Measurements from ENCODE around the gene CCDC57.
"Not testable (repeated sequence)": the region's sequence is repeated elsewhere in the genome, so short reads cannot be mapped to it uniquely, and the experiment has no call there.

The CCDC57 gene

GRCh38 chr17:82212331-82213250, at the start of gene CCDC57:
CCDC57 (minus strand) TSS chr17:82212842; CDS start chr17:82201944, 10,898 bp downstream.
- DNase-seq (ENCODE audit: low read depth, low spot score): peak; percentile 43

- DNase-seq (ENCODE audit: low read depth, low spot score): no peak
These were observed 49.7 kb upstream of the CCDC57 start for GRCh38 chr17:82262344-82262743.

GRCh38 chr17:82259972-82260961, 47.6 kb upstream of the CCDC57 start:
- DNase-seq (ENCODE audit: low read depth, low spot score): not testable (repeated sequence)

GRCh38 chr17:82258555-82258954, 45.9 kb upstream of the CCDC57 start:
- no peak for DNase-seq (ENCODE audit: low read depth, low spot score)

- peak; percentile 37 for DNase-seq (ENCODE audit: low read depth, low spot score)
These were observed 44.8 kb upstream of the CCDC57 start for GRCh38 chr17:82257473-82257872.

GRCh38 chr17:82256242-82256885, 43.7 kb upstream of the CCDC57 start:
- no peak for DNase-seq (ENCODE audit: low read depth, low spot score)

GRCh38 chr17:82255402-82255972, 42.8 kb upstream of the CCDC57 start:
- DNase-seq (ENCODE audit: low read depth, low spot score): no peak

- not testable (repeated sequence) for DNase-seq (ENCODE audit: low read depth, low spot score)
These were observed 42.1 kb upstream of the CCDC57 start for GRCh38 chr17:82254746-82255145.

GRCh38 chr17:82254096-82254495, 41.5 kb upstream of the CCDC57 start:
- DNase-seq (ENCODE audit: low read depth, low spot score): not testable (repeated sequence)

DNA sequence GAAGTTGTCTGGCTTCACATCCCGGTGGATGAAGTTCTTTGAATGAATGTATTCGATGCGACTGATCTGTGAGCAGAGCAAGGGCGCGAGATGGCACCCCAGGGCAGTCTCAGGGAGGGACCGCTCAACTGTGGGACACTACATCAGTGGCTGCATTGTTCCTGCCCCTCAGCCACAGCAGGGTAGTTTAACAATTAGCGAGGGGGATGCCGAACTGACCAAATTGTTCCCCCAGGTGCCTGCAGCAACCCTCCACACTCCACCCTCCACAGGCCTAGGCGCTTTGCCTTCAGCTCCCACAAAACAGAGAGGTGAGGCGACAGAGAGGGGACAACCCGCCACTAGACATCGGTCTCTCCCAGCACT, 40.5 kb upstream of the CCDC57 start:
- DNase-seq (ENCODE audit: low read depth, low spot score): no peak

GRCh38 chr17:82252511-82253178, 40.0 kb upstream of the CCDC57 start:
- DNase-seq (ENCODE audit: low read depth, low spot score): no peak

- no peak for DNase-seq (ENCODE audit: low read depth, low spot score)
These were observed 38.3 kb upstream of the CCDC57 start for GRCh38 chr17:82250868-82251500.

DNA sequence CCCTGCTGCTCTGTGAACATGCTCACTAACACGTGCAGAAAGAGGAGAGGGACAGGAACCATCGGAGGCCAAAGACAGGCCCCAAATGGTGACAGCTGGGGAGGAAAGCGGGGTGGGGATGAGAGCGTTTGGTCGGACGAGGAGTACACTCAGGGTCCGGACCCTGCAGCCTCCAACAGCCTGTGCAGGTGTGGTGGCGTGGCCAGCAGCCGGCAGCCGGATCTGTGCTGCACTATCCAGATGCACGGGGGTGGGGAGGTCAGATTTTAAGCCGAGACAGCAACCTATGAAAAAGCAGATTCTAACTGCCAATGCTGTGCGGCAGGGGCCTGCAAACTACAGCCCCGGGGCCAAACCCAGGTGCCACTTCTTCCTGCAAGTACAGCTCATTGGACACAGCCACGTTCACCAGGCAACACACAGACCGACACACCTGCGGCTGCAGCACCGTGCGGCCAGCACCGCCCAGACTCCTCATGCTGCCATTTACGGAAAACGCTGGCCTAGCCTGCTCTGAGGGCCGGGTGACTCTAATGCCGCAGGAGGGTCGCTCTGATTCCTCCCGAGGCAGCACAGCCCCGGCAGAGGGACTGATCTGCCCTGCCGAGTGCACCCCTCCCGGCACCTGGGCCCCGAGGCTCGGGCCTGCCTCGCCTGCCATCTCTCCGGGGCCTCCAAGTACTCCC, 37.4 kb upstream of the CCDC57 start:
- DNase-seq (ENCODE audit: low read depth, low spot score): no peak

DNA sequence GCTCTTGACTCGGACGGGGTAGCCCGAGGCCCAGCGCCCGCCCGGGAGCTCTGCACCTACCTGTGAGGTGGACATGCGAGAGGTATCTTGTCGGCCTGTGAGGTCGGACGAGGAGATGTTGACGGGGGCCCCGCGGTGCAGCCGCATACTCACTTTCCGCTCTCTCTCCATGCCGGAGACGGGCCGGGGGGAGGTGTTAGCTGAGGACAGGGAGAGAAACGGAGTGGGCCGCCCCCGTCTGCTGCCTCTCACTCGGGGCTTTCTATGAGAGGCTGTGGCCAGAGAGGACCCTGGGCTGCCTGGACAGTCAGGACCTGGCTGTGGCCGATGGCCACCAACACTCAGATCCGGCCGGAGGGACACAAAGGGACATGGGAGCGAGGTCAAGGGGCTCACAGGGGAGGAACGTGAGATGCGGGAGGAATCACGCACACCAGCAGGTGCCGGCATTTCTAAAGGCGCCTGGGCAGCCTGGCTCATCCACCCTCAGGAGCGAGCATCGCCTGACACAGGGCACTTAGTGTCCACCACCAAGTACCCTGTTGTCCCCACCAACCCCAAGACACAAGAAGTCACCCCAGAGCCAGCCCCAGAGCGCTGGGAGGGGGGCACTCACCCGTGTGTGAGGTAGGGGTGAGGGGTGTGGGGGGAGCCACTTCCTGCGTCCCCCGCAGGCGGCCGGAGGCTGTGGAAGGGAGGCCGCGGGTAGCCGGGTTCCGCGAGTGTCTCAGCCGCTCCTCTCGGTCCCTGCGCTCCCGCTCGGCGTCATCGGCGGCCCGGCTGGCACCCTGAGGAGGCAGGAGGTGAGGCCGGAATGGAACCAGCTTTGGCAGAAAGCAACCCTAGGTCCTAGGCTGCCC, 36.4 kb upstream of the CCDC57 start:
- no peak for DNase-seq (ENCODE audit: low read depth, low spot score)

DNA sequence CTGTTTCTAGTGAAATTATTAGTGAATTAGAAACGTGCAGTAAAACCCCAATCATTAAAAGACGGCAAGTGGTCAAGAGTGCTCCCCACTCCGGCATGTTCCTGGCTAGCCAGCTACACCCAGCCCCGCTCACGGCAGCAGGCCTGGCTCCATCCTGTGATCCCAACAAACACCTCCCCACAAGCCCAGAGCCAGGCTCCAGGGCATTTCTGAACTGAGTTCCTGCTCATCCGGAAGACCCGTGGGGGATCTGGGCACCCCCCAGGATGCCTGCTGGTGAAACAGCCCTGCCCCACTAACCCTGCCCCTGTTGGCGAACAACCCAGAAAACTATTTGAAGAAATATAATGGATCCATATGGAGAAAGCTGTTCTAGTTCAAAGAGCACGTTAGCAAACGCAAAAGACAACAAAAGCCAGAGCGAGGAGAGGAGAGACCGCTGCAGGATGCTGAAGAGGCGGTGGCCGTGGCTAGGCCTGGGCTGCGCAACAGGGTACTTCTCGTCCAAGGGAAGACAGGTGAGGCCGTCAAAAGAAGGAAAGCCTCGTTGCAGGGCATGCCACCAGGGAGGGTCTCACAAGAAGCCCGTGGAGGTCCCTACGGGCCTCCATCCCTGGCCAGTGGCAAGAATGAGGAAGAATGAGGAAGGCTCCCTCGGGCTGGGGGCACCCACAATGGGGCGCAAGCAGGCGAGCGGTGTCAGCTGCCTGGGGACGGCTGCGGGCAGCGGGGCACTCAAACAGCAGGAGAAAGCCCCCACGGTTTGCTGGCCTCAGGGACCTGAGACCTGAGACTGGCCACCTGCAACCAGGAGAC, 35.4 kb upstream of the CCDC57 start:
- no peak for DNase-seq (ENCODE audit: low read depth, low spot score)

GRCh38 chr17:82247182-82247823, 34.7 kb upstream of the CCDC57 start:
- DNase-seq (ENCODE audit: low read depth, low spot score): no peak

Measured in activated naive CD8-positive, alpha-beta T cell treated with anti-CD3 and anti-CD28 coated beads, Interleukin-2, amount 50 U/mL, for 16 hours (primary cell).